Effector CD8-positive, alpha-beta T cell (primary cell): ENCODE measurements around the gene AKR1C1.
"Not testable (repeated sequence)": the region's sequence is repeated elsewhere in the genome, so short reads cannot be mapped to it uniquely, and the experiment has no call there.

ENCODE experiments used
- DNase-seq: peaks from one replicate; lab custom pipeline; 2025; lab: John Stamatoyannopoulos, UW
- total RNA-seq, 4 experiments: gene quantifications; one replicate each; lab custom pipeline; 2026; lab: John Stamatoyannopoulos, UW

AKR1C1 gene
- total RNA-seq = 0 to 0.49 (median 0.13) reads per million in 4 experiments

GRCh38 chr10:4962876-4963814, at the start of gene AKR1C1:
TSS of gene AKR1C1 (plus strand) at chr10:4963415. CDS start at chr10:4963445, 30 bp downstream.
- not testable (repeated sequence) for DNase-seq

DNA sequence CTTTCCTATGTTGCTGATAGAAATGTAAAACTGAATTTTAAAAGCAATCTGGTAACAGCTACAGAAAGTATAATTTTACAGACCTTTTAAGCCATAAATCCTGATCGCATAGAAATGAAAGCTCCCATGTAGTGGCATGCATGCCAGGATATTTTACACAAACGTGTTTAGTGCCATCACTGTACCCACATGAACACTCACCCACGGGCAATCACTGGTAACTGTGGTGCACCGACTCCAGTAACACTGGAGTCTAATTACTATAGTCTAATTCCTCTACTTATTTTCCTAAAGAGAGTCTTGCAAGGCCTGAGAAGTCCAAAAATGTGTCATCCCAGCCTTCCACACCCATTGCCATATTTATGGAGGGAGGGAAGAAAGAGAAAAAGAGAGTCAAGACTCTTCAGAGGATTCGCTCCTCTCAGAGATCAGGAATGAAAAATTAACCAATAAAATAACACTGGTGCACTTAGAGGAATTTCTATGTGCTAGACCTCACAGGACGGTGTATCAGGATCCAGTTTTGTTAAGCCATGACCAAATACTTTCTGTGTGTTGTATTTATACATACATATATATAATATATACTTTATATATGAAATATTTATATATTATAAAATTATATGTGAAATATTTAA, 48.9 kb upstream of the AKR1C1 start:
- DNase-seq = no peak

GRCh38 chr10:4916086-4916716, 47.0 kb upstream of the AKR1C1 start:
- no peak for DNase-seq

DNA sequence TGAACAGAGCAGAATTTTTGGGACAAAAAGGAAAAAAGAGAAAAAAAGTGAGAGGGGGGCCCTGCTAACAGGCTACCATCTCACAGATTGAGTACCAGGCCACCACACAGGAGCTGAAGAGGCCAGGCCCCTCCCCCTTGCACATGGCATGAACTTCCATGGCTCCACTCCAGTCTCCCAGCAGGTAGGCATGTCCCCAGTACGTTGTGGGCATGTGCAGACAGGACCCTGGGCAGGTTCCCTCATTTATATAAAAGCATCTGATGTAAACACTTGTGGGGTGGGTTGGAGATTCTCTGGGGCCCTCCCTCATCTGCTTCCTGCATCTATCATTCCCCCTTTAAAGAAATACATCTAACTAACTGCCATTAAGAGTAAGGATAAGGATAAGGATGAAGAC, 45.0 kb upstream of the AKR1C1 start:
- DNase-seq = no peak

GRCh38 chr10:4924482-4924881, 38.7 kb upstream of the AKR1C1 start:
- not testable (repeated sequence) for DNase-seq

DNA sequence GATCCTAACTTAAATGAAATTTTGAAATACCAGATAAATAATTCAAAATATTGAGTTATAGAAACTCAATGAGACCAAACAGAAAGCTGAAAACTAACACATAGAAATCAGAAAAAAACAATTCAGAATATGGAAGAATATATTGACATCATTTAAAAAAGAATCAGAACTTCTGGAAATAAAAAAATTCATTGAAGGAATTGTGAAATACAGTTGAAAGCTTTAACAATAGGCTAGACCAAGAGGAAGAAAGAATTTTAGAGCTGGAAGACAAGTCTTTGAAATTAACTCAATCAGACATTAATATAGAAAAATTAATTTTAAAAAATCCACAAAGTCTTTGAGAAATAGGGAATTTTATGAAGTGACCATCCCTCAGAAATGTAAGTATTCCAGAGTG, 36.8 kb upstream of the AKR1C1 start:
- no peak for DNase-seq

DNA sequence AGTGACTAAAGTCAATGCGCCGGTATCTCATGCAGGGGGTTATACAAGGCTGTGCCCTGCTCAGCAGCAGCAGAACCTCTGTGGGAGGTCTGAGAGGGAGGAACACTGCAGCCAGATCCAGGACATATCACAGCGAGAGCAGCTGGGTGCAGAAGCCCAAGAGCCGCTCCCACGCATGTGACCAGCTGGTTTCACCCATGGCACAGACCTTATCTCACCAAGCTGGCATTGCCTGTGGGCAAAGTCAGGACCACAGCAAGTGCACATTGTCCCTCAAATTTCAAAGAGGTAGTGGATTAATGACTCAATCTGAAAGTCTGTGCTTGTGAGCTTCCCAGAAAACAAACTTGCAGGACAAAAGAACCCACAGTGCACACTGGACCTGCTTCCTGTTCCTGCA, 31.6 kb upstream of the AKR1C1 start:
- no peak for DNase-seq

DNA sequence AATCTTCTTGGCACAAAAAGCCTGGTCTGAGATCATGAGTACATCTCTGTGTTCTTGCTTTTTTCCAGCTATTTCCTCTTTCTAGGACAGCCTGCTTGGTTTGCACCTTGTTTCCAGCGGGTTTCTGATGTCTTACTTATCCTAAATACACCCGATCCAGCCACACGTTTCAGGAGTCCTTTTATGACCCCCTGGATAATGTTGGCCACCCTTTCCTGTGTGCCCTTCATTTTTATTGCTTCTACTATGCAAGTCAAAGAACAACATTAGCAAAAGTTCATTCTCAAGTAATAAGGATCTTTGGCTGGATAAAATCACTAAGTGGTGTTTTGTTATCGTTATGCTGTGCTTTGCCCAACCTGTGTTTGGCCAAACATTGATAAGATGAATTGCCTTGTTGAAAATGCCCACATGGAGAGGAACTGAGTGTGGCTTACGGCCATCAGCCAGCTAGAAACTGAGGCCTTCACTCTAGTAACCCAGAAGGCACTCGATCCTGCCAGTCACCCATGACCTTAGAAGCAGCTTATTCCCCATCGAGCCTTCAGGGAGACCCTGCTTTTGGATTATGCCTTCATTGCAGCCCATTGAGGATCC, 28.7 kb upstream of the AKR1C1 start:
- no peak for DNase-seq

- DNase-seq = no peak
Measured at GRCh38 chr10:4937346-4937745, 25.9 kb upstream of the AKR1C1 start.

DNA sequence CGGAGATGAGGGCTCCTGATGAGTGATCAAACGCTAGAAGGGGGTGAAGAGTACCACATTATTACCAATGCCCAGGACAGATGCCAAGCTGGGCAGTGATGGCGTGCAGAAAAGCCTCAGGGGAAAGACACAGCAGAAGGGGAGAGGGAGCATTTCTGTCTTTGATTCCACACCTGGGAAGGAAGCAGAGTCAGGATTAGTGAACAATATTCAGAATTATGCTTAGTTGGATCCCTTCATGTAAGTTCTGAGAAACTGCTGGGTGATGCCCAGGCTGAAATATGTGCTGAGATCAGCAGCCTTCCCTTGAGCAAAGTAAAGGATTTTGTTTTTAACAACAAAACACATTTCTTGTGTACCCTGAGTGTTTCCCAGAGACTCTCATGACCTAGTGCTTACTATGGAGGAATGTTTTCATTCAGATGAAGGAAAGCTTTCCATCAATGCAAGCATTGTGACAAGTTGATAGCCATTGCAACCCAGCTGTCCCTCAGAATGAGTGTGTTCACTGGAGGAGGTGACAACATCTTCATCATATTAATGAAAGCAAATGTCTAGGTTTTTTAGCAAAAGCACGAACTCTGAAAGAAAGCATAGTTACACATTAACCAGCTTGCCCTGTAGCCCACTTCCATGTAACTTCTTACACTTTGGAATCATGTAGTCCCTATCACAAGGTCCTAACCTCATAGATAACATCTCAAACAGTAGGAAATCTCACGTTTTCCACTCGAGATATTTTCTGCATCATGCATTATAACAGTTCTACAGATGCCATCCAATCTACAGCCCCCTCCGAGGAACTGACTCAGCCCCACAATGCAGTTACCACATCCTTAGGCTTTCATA, 23.8 kb upstream of the AKR1C1 start:
- no peak for DNase-seq

DNA sequence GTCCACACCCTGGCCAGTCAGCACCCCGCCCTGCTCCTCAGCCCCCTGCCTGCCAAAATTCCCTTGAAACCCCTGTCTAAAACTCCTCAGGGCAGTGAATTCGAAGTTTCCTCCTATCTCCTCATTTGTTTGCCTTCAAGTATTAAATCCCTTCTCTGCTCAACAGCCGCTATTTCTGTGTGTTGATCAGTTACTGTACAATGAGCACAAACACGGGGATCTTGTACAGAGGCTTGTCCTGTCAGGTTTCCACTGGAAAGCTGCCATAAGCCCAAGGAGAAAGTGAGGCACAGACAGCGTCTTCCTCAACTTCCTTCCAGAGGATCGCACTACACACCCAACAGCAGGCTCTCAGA, 23.2 kb upstream of the AKR1C1 start:
- not testable (repeated sequence) for DNase-seq

- DNase-seq = not testable (repeated sequence)
Measured at GRCh38 chr10:4940909-4941308, 22.3 kb upstream of the AKR1C1 start.

DNA sequence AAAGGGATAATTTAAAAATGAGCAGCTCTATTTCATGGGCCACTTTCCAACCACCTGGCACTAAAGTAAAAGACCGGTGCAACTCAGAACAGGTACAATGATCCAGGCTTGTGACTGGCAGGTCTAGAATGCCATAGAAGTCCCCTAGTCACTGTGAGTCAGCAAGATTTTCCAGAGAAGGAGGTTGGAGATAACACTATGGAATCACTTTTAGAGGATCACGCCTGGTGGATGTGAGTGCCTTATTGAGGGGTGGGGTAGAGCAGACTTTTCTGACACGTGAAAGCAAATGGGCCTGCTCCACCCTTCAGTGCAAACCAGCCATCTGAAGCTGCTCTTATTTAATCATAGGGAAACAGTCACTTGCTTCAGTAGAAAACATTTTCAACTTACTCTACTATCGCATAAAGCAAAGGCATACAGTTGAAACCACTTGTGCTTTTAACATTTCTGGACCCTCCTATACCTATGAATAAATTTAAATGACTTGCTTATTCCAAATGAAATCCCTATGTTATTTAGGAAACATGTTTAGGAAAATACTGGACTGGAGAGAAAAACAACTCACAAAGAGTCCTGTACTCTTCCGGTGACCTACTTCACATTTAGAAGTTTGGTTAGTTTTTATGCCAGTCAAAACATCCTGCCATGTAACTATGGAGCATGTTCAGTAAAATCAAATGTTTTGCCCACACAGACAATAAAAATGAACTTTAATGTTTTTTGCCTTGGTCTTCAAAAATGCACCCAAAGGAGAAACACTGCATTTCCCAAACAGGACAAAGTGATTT, 21.5 kb upstream of the AKR1C1 start:
- DNase-seq = no peak

DNA sequence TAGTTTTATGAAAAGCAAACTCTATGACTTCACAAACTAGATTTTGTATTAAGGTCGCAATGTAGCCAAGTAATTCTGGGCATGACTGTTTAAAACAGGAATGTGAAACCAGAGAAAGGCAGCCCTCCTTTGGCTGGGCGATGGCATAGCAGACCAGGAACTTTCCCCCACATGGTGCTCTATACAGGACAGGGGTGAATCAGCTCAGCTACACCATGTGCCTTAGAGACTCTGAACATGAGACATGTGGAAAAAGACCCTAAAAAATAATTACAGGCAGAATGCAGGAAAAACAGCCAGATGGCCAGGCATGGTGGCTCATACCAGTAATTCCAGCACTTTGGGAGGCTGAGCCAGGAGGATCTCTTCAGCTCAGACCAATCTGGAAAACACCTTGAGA, 20.3 kb upstream of the AKR1C1 start:
- DNase-seq = not testable (repeated sequence)

DNA sequence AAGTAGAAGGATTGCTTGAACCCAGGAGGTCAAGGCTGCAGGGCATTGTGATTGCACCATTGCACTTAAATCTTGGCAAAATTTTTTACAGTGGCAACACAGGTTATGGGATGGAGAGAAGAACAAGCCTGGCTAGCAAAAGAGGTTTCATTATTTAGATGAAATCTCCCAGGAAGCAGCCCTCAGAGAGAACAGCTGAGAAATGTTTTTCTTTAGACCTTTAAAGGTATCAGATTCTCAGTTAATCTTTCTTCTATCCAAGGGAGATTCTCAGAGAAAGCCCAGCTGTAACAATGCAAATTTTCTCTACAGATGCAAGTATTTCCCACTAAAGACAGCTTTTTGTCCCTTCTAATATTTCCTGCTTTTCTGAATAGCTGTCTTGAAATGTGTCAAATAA, 19.8 kb upstream of the AKR1C1 start:
- DNase-seq = not testable (repeated sequence)

- DNase-seq = no peak
Measured at GRCh38 chr10:4943821-4944220, 19.4 kb upstream of the AKR1C1 start.

DNA sequence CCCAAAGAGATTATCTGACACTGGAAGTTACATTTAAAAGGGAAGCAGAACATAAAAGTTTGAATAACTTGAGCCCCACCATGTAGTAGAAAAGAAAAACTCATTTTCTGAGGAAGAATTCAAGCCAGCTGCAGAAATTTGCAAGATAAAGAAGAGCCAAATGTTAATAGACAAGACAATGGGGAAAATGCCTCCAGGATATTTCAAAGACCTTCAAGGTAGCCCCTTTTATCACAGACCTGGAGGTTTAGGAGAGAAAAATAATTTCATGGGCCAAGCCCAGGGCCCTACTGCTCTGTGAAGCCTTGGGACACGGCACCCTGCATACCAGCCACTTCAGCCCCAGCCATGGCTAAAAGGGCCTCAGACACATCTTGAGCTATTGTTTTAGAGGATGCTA, 18.4 kb upstream of the AKR1C1 start:
- DNase-seq = no peak

- no peak for DNase-seq
Measured at GRCh38 chr10:4945766-4946717, 17.2 kb upstream of the AKR1C1 start.

DNA sequence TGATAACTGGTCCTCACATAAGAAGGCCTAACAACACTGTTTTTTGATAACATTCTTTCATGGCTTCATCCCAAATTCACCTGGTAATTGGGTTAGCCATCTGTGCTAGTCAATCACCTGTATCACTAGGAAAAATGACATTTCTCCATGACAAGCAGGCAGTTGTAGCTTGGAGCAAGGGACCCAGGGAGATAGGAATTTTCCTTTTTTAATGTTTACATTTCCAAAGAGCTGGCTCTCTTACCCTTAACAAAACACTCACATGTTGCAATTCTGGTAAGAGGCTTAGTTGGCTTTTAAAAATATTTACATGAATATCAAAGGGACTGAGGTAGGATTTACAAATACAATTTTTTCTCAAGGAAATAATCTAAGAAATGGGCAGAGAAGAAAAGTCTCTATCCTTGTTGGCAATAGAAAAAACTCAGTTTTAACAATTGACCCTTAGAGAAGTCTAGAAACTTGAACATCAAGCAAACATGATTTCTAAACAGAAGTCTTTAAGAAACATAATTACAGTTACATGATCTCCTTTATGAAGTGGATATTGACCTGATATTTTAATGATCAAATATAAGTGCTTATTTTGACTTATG, 16.1 kb upstream of the AKR1C1 start:
- no peak for DNase-seq
